GDM1 (cell line): ENCODE data around the gene CRABP2.

Experiments
- DNase-seq: peaks from one replicate; lab custom pipeline; 2025; lab: John Stamatoyannopoulos, UW

The CRABP2 gene

DNA sequence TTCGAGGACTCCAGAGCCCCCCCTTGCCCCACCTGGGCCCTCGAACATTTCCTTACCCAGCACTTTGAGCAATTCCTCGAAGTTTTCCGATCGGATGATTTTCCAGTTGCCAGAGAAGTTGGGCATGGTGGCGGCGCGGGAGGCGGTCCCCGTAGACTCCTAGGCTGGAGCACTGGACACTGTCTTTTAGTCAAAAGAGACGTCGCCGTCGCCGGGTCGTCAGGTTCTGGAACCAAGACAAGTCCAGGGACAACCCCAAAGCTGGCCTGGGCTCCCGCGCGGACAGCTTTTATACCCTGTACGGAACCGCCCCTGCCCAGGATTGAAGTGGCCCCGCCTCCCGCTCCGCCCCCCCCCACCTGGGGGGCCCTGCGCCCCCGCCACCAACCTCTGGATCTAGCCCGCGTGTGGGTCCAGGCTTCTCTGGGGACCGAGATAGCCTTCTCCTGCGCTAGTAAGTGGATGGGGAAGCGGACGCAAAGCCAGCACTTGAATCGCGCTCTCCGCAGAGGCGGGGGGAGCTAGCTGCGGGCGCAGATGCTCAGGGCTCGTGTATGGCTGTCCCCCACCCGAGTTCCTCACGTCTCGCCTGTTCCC, at the start of gene CRABP2:
Gene CRABP2 (minus strand): TSS at position 263 of the 597 bp plus-strand sequence. CDS start 137 bp downstream, at position 126.
- no peak for DNase-seq

DNA sequence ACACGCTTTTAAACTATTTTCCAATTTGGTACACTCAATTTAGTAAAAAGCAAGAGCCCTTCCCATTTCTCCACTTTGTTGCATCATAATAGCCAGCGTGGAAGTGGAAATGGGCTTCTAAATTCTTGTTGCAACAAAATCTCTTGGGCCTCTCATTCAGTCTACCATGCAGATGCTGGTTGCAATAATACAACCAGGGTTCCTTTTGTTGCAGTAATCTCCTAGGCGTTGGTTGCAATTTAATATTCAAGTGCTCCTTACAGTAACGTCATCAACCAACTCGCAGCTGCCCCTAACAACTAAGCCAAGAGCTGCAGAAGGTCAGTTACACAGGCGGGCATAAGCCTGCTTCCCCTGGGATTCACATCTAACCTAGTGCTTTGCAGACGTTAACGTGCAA, 48.8 kb upstream of the CRABP2 start:
- no peak for DNase-seq

DNA sequence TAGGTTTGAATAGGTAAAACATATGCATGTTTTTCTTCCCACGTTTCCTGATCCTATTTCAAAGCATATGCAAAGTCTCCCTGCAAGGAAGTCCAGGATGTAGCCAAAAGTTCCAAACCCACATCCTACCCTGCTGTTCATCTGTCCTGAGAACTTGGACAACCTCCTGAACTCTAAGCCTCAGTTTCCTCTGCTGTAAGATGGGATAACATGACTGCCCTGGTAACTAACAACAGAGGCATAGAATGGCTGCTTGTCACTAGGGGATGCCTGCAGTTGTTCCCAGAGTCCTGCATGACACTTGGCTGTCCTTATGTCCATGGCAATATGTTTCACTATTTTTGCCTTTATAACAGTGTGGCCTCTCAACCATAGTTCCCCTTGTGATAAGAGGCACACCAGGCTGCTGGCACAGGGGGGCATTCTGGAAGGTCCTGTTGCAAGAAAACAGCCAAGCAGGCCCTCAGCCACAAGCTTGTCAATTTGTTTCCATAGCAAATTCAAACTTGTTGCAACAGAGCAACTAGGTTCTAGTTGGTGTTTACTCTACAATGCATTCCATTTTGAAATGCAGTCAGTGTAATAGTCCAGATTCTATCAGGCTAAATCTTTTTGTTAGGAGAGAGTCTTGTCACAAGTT, 47.6 kb upstream of the CRABP2 start:
- DNase-seq, result no peak

DNA sequence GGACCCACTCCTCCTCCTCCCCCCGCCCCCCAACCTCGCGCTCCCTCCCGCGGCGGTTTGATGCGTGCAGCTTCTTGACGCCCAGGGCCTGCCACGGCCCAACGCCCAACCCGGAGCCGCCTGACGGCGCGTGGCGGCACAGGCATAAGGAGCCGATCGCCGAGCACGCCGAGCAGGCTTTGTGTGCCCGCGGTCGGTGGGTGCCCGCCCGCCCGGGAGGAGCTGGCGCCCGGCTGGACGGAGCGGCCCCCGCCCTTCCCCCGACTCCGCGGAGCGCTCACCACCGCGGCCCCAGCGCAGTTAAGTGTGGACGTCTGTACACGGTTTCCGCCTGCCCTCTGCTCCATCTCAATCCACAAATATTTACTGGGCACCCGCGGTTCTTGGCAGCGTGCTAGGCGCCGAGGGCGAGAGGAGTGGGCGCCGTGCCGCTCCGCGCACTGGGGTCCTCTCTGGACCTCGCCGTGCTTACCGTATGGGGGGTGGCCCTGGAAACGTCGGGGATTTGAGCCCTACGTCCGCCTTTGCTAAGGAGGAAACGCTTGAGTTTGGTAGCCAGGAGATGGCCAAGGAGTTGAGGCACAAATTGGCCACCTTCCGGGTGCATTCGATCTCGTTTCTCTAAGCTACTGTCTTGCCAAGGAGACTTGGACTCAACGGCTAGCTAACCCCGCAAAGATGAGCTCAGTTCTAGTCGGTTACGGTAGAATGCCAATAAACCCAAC, 46.5 kb upstream of the CRABP2 start:
- peak; percentile 97 for DNase-seq

DNA sequence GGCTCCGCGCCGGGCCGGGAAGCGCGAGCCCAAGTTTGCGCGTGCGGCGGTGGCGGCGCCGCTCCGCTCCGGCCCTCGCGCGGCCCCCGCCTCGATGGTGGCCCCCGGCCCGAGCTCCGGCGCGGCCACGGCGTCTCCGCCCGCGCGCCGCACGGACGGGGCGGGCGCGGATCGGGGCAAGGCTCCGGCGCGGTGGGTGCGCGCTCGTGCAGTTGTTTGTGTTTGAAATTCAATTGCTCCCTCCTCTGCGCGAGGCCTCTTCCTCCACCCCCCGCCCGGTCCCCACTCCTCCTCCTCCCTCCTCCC, 46.0 kb upstream of the CRABP2 start, which contains the start of gene HDGF:
Gene HDGF (minus strand): TSS at position 225 of the 306 bp plus-strand sequence. CDS start 246 bp downstream, outside the sequence.
- DNase-seq, result no peak

DNA sequence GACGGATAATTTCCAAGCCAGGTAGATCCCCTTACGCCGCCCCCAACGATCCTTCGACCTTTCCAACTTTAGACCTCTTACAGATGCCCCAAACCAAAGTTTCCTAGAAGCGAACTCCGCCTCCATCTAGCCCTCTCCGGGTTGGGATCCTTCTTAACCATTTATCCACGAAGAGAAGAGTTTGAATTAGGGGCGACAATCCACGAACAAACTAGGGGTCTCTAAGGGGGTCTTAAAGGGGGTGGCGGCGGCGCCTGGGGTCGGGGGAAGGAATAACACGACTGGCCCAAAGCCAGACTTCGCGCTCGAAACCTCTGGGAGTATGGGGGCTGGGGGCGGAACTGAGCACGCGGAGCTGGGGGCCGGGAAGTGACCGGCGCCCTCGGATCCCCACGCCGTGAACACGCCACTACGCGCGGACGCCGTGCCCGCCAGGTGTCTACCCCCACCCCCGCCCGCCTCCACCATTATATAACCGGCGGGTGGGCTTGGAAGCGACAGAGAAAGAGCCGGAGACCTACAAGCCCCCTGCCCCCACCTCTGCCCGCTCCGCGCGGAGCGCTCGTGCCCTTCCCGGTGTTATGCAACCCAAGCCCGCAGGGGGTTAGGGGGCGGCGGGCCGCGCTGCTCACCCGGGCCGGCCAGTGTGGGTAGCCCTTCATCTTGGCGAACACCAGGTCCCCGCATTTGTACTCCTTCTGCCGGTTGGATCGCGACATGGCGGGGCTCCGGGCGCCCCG, 45.5 kb upstream of the CRABP2 start:
- DNase-seq, result no peak

DNA sequence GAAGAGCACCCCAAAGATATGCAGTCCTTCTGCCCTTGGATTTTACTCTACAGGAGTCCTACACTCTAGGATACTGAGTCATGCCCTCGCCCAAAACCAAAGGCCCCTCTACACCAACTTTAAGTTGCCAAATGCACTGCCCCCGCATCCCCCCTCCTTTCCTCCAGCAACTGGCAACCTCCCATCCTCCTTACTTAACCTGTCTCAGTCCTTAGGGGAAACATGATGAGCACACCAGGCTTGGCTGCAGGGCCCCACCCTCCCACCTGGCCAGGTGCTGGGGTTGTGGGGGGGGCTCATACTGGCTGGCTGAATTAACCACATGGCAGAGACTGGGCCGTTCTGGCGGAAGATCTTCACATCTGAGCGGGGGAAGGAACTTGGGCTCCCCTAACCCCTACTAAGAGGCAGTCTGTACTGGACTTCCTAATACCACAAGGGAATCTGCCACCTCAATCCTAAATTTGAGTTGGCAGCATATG, 44.8 kb upstream of the CRABP2 start:
- no peak for DNase-seq

DNA sequence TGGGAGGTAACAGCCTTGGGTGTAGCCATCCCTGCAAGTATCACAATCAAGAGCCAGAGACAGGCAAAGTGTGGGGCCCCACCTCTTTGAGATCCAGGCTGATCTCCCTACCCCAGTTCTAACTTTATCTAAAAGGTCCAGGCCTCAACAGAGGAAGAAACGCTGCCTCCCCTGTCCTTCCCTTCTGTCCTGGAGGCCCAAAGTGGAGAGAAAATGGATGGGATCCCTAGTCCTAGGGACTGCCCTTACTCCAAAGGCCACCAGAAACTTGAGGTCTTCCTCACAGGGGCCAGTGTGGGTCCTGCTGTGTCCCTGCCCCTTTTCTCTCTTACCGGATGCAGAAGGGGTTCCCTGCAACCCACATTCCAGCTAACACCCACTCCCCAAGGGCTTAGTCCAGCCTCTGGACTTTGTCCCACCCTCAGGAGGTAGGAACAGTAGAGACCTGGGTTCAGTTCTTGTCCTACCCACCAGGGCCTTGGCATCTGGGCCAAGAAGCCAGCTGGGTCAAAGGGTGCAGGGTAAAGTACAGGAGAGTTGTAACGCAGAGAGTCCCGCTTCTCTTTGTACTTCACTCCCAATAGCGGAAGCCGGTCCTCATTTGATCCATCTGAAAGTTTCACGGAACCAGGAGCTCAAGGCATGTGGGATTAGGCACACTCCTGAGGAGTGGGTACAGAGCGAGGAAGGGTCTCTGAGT, 44.2 kb upstream of the CRABP2 start:
- DNase-seq, result no peak

DNA sequence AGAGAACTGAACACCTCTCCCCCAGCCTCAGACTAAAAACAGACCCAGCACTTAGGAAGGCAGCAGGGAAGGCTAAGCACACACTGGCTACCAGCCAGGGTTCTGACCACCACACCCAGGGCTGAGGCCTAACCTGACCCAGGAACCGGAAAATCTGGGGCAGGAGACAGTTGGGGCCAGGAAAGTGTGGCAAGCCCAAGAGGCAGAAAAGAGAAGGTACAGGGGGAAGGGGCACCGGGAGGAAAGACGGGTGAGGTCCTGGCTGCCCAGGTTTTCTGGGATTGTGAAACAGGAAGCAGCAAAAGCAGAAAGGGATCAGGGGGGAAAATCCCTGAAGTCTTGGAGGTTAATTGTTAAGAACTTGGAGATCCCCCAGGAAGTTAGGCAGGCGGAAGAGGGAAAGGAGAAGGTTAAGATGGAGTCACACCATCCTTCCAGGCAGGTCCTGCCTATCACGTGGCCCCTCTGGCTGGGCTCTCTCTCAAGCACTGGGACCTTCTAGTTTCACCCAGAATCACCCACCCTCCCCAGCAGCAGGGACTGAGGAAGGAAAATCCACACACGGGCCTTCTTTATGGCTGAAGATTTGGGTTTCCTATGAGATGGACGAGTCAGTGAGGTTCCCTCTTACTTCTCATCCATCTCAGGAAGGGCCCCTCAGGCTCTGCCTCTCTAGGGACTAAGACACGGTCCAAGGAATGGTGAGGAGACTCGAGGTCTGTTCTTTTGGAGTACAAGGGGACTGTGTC, 43.5 kb upstream of the CRABP2 start:
- DNase-seq, result peak; percentile 52

DNA sequence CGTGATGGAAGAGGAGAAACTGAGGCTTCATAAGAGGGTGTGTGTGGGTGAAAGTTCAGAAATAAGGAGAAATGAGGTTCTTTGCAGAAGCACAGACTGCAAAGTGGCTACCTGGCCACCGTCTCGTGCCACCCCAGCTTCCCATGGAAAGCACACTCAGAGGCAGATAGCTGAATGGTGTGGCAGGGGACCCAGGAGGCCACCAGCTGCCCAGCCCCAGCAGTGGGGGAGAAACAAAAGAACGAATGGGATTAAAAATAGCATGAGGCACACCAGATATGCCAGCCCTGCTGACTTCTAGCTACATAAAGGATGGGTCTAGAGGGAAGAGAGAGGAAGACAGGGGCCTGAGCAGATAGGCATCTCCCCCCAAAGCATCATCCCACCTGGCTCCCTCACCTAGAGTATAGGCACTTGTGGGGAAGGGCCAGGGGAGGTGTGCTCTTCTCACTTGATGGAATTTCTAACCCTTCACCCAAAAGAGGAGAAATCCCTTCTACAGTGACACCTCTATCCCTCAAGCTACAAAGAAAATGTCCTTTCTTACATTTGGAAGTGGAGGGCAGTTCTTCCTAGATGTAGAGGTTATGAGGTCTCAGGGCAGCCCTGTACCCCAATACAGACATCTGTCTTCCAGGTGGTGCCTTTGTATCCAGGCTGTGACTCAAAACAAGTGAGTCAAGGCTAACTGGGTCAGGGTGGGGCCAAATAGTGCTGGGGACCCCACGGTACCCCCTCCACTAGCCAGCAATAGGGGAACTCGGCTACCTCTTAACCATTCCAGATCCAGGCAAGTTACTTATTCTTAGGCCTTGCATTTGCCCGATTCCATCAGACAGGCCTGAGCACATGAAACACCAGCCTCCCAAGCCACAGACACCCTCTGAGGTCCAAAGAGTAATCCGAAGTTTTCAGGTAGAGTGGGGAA, 42.6 kb upstream of the CRABP2 start:
- DNase-seq, result no peak

DNA sequence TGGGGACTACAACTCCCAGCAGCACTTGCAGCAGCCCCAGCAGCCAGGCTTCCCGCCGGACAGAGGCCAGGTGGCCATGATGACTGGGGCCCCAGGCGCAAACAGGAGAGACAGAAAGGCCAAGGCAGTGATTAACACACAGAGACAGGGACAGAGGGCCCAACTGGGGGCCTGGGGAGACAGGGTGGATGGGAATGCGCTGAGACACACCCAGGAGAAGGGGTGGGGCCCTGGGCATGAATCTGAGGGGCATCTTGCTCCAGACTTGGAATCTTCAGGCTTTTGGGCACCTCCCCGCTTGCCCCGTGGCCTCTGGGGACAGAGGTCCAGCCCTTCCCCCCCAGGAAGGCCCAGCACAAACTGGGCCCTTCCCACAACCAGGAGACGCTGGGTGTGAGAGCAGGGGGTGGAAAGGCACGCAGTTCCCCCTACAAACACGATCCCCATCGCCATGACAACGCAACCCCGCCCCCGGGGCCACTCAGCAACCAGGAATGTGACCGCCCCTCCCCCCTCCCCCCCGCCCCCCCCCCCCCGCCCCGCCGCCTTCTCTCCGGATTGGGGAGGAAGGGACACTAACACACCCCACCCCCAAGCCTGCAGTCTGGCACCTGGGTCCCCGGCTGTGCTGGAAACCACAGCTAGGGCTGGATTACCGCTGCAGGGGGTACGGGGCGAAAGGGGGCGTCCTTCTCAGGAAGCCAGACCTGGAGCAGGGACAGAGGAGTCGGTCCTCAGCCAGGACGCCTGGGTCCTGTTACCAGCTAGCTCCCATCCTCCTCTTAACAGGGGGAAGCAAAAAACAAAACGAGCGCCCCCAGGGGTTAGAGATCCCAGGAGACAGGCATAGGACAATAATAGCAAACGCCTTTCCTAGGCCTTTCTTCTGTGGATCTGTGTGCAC, 41.6 kb upstream of the CRABP2 start:
- DNase-seq, result peak; percentile 40

DNA sequence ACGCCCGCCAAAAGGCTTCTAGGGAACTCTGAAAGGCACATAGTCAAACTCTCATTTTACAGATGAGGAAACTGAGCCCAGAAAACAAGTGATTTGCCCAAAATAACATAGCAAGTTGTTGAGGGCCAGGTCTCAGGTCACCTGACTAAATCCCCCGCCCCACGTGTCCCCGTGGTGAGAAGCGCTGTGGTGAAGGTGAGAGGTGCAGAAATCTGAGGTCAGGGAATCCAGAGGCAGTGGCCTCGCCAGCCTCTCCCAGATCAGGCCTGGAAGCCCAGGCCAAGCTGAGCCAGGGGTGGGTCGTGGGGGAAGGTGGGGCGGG, 41.0 kb upstream of the CRABP2 start:
- no peak for DNase-seq

DNA sequence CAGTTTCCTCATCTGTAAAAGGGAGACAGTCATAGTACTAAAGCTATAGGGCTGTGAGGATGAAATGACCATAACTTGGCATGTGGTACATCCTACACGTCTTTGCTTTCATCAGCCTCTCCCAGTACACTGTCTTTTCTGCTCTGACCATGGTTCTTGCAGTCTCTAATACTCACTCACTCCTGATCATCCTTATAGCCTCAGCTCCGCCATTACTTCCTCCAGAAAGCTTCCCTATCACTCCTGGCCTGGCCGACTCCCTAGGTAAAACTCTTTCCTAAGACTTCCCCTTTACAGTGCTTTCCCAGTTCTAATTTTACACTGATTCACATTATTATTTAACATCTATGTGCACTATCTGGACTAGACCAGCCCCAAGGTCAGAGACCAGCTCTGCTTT, 40.5 kb upstream of the CRABP2 start:
- DNase-seq, result no peak

DNA sequence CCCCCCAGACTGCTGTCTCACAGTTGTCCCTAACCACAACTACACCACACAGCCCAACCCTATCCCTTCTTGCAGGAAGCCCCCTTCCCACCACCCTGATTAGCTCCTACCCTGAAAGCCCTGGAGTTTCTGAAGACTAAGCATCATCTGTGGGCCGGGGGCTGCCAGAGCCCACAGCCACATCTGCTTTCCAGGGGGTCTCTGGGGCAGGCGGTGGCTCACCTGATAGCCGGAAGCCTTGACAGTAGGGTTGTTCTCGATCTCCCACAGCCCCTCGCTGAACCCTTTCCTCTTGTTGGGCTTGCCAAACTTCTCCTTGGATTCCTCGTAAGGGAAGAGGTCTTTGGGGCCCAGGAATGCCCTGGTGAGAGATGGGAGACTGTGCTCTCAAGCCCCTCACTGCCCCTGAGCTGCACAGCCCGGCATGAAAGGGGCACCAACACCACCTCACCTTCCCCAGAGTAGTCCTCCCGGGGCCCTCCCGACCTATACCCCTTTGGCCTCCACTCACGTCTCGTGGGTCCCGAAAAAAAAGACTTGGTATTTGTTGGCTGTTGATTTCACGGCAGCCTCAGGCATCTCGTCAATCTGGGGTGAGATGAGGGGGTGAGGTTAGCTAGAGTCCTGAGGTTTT, 39.5 kb upstream of the CRABP2 start:
- peak; percentile 6 for DNase-seq

DNA sequence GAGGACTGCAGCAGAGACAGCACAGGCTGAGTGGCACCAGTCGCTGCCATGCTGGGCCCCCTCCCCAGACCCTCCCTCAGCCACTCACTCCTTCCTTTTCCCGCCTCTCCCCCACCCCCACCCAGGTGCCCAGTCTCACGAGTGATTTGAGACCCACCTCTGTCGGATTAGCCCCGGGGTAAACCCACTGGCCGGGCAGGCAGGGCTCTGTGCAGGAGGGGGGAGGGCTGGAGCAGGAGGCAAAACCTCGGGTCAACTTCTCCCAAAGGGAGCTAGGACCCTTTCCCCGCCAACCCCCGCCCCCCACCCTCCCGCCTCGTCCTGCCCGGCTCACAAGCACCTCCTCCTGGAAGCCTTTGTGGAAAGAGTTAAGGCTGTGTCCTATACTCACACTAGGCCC, 39.0 kb upstream of the CRABP2 start:
- no peak for DNase-seq

DNA sequence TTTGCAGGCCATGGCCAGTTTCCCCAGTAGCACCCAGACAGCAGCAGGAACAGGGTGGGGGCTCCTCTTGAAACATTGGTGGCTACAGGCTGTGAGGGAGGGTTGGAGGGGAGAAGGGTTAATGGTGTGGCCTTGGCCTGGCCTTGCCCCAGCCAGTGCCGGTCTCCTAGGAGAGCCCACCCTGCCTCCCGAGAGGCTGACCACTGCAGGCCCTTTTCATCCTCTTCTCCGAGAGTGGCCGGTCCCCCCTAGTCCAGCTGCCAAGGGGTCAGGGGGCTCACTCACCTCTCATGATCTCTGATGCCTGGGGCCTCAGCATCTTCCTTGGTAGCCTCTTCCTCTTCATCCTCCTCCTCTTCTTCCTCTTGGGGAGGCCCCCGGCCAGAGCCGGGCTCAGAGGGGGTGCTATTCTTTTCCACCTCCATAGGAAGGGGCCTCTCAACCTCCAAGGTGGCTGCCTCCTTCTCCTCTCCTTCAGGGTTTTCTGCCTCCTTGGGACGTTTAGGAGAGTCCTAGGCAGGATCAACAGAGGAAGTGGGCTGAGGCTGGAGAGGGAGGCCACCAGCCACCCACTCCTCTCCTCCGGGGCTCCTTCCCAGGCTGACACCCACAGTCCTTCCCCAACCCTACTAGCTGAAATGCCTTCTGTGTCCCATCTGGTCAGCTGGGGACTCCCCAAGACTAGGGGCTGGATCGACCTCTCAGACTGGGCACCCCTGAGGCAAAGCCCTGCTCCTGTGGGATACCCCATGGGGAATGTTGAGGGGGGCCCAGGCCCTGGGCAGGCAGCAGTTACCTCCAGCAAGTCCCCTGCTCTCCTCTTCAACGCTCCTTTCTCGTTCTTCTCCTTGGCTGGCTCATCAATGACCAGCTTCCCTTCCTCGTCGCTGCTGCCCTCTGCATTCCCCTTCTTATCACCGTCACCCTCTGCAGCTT, 38.3 kb upstream of the CRABP2 start:
- DNase-seq, result no peak

DNA sequence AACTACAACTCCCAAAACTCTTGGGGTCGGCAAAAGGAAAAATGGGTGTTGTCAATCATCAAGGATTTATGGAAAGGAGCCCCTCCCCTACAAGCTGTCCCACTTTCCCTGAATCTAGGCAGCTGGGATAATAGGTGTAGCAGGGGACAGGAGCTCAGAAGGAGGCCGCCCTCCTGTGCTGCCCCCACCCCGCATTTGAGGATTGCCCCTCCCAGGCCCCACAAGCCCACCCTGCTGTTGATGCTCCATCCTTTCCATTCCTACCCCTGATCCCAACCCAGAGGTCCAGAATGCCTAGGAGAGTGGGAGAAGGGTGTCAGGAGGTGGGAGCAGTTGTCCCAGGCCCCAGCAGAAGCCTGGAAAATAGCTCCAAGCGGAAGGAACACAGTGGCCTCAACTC, 37.4 kb upstream of the CRABP2 start:
- DNase-seq, result no peak

DNA sequence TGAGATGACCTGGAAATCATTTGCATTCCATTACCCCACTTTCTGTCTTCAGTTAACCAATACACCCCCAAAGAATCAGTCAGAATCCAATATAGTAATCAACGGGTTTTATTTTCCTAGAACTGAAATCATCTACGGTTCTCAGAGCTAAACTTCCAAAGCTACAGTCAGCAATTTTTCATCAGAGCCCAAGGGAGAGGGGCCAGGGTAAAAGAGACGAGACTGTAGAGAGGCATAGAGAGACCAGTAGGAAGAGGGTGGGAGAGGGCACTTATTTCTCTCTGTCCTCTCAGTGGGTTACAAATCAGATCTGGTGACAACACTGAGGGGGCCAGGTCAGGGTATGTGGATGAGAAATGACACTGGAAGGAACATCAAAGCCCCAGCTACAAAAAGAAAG, 36.6 kb upstream of the CRABP2 start:
- DNase-seq, result no peak
